ENCODE data around the gene SUN3.

DNA sequence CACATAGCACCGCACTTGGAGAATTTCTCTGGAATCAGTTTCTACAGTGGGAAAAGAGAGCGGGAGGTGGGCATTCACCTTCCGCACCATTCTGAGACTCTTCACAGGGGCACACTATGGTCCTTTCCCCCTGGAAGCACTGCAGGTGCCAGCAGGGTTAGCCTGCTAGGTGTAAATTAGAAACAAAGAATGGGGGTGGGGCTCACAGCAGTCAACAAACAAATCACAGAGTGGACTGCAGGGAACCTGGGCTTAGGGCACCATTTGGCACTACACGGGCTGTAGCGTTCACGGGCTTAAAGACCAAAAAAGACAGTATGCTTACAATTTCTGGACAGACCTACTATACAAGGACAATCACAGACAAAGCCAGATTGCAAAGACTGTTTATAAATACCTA is 72.7 kb downstream of the SUN3 start:
- TF ChIP-seq, protein P1, sequence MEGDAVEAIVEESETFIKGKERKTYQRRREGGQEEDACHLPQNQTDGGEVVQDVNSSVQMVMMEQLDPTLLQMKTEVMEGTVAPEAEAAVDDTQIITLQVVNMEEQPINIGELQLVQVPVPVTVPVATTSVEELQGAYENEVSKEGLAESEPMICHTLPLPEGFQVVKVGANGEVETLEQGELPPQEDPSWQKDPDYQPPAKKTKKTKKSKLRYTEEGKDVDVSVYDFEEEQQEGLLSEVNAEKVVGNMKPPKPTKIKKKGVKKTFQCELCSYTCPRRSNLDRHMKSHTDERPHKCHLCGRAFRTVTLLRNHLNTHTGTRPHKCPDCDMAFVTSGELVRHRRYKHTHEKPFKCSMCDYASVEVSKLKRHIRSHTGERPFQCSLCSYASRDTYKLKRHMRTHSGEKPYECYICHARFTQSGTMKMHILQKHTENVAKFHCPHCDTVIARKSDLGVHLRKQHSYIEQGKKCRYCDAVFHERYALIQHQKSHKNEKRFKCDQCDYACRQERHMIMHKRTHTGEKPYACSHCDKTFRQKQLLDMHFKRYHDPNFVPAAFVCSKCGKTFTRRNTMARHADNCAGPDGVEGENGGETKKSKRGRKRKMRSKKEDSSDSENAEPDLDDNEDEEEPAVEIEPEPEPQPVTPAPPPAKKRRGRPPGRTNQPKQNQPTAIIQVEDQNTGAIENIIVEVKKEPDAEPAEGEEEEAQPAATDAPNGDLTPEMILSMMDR (conservative IDR thresholded peaks at IDR 0.05; ENCODE audit: low read length) = no peak
- no peak for TF ChIP-seq EZH2phosphoT487 (IDR thresholded peaks at IDR 0.05; ENCODE audit: borderline replicate concordance)

All from Loucy (cell line).